ENCODE measurements around the gene LOXL4.

LOXL4 gene

DNA sequence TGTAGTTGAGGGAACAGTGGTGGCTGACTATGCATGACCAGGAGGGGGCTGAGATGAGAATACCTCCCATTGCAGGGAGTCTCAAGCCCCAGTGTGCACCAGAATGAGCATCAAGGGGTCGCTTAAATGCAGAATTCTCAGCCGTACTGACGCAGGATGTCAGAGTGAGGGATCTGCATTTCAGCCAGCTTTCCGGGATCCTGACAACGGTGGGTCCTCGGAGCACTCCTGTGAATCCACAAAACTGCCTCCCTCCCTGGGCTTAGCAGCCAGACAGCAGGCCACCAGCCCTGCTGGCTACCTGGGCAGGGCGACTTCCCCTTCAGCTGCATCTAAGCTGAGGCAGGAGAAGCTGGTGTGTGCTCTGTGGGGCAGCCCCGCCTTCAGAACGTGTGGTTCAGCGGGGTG is 21.8 kb upstream of the LOXL4 start:
- no peak for DNase-seq (ENCODE audit: low spot score in 2 of 2)

DNA sequence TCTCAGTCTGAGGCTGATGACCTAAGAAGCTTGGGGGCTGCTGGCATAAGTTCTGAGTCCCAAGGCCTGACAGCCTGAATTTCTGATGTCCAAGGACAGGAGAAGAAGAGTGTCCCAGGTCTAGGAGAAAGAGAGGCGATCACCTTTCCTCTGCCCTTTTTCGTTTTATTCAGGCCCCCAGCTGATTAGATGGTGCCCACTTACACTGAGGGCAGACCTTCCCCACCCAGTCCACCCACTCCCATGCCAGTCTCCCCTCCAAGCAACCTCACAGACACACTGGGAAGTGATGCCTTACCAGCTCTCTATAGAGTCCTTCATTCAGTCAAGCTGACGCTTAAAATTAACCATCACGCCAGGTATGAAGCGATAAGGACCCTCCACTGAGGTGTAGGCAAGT is 19.3 kb upstream of the LOXL4 start:
- Mint-ChIP-seq H3K36me3 (ENCODE audit: insufficient read depth) (no peaks in the 10 kb centered on the region), H3K4me3 (no peak overlapping the region), H3K27me3 (peaks cover 38% of the 10 kb centered on the region), H3K27ac (ENCODE audit: low read depth) (no peak overlapping the region), H3K4me1 (no peaks in the 10 kb centered on the region), H3K9me3 (no peaks in the 10 kb centered on the region)
- ATAC-seq (replicated peaks; ENCODE audit: extremely low read depth, poor library complexity, severe bottlenecking) (no peak), DNase-seq (ENCODE audit: low spot score in 2 of 2) (no peak)

More for the DNA sequence above, 21.8 kb upstream of the LOXL4 start:
- no peaks in the 10 kb centered on the region for H3K9me3 Mint-ChIP-seq
- H3K27ac Mint-ChIP-seq (ENCODE audit: low read depth) = no peak overlapping the region
- no peaks in the 10 kb centered on the region for H3K36me3 Mint-ChIP-seq (ENCODE audit: insufficient read depth)
- H3K4me3 Mint-ChIP-seq = no peak overlapping the region
- ATAC-seq (replicated peaks; ENCODE audit: extremely low read depth, poor library complexity, severe bottlenecking) = no peak
- no peaks in the 10 kb centered on the region for H3K4me1 Mint-ChIP-seq
- peaks cover 19% of the 10 kb centered on the region for H3K27me3 Mint-ChIP-seq

DNA sequence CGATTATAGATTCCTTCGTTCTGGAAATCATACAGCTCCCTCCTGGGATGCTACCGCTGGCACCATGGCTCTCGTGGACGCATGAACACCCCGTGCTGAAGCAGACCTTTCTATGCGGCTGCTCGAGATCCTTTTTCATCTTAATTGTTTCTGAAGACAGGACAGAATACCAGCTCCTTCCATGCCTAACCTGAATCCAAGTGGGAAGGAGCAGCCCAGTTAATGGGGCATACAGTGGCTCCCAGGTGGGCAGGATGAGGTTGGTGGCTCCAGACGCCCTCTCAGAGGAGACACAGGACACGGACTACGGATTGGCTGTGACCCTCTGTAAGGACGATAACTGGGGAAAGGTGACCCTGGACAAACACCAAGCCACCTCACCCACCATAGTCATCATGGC is 18.4 kb upstream of the LOXL4 start:
- no peak for ATAC-seq (replicated peaks; ENCODE audit: extremely low read depth, poor library complexity, severe bottlenecking)
- no peak overlapping the region for H3K27ac Mint-ChIP-seq (ENCODE audit: low read depth)

DNA sequence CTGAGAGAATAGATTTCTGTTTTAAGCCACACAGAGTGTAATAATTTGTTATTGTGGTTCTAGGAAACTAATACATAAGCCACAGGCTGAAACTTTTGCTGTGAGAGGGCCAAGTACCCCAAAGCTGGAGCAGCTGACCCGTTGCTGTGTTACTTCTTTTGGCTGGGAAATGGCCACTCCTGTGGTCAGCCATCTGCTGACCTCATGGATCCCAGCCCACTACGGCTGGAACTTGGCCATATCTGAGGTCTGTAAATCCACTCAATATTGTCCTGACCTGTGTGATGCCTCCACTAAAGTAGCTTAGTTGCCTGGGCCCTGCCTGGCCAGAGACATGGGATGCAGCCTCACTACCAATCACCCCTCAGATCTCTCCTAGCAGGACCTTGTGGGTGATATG is 17.4 kb upstream of the LOXL4 start:
- ATAC-seq (replicated peaks; ENCODE audit: extremely low read depth, poor library complexity, severe bottlenecking) (no peak), DNase-seq (ENCODE audit: low spot score in 2 of 2) (no peak)
- no peak overlapping the region for H3K27ac Mint-ChIP-seq (ENCODE audit: low read depth)
- no peaks in the 10 kb centered on the region for H3K4me1 Mint-ChIP-seq
- peaks cover 57% of the 10 kb centered on the region for H3K27me3 Mint-ChIP-seq
- H3K4me3 Mint-ChIP-seq = no peak overlapping the region
- H3K36me3 Mint-ChIP-seq (ENCODE audit: insufficient read depth) = no peaks in the 10 kb centered on the region
- no peaks in the 10 kb centered on the region for H3K9me3 Mint-ChIP-seq

More for the DNA sequence above, 18.4 kb upstream of the LOXL4 start:
- H3K27me3 Mint-ChIP-seq = peaks cover 47% of the 10 kb centered on the region
- no peaks in the 10 kb centered on the region for H3K9me3 Mint-ChIP-seq
- no peak for DNase-seq (ENCODE audit: low spot score in 2 of 2)
- no peaks in the 10 kb centered on the region for H3K36me3 Mint-ChIP-seq (ENCODE audit: insufficient read depth)
- H3K4me3 Mint-ChIP-seq = no peak overlapping the region
- H3K4me1 Mint-ChIP-seq = no peaks in the 10 kb centered on the region

DNA sequence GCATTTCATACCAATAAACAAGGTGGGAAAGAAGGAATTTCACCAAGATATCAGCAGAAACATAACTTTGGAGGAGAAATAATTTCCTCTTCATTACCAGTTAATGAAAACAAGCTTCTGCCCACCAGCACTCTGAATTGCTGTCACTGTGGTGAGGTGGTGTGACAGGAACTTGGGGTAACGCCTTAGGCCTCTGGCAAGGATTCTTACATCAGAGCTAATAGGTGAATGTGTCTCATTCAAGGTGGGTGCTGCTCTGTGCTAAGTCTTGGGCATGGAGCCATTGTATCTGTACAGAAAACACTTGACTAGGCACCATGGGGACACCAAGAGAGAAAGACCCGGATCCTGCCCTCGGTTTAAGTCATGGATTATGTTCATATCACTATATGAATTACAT is 8.3 kb upstream of the LOXL4 start:
- ATAC-seq (replicated peaks; ENCODE audit: extremely low read depth, poor library complexity, severe bottlenecking) = peak; percentile 89
- Mint-ChIP-seq H3K27ac (ENCODE audit: low read depth) (peak overlapping the region; percentile 73), H3K9me3 (no peaks in the 10 kb centered on the region), H3K4me1 (peaks cover 11% of the 10 kb centered on the region), H3K27me3 (peaks cover 33% of the 10 kb centered on the region), H3K36me3 (ENCODE audit: insufficient read depth) (no peaks in the 10 kb centered on the region), H3K4me3 (no peak overlapping the region)
- no peak for DNase-seq (ENCODE audit: low spot score in 2 of 2)

DNA sequence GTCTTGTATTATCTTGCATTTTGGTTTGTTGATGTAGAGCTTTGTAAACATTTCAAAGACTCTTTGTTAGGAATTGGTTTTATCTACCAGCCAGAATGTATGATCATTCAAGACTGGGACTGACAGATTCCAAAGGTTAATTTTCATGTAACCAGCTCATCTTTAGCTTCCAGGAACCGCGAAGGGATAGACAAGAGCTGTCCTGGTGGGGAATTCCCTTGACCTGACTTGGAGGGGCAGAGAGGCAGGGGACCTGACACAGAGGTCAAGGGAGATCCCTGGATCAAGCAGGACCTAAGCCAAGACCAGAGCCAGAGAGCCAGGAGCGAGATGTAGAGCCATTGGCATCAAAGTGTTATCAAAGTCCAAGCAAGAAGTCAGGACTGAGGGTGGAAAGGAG is 6.6 kb upstream of the LOXL4 start:
- Mint-ChIP-seq H3K27ac (ENCODE audit: low read depth) (no peak overlapping the region), H3K4me1 (peaks cover 11% of the 10 kb centered on the region), H3K27me3 (peaks cover 30% of the 10 kb centered on the region), H3K36me3 (ENCODE audit: insufficient read depth) (no peaks in the 10 kb centered on the region), H3K4me3 (no peak overlapping the region), H3K9me3 (no peaks in the 10 kb centered on the region)
- DNase-seq (ENCODE audit: low spot score in 2 of 2) (no peak), ATAC-seq (replicated peaks; ENCODE audit: extremely low read depth, poor library complexity, severe bottlenecking) (no peak)

DNA sequence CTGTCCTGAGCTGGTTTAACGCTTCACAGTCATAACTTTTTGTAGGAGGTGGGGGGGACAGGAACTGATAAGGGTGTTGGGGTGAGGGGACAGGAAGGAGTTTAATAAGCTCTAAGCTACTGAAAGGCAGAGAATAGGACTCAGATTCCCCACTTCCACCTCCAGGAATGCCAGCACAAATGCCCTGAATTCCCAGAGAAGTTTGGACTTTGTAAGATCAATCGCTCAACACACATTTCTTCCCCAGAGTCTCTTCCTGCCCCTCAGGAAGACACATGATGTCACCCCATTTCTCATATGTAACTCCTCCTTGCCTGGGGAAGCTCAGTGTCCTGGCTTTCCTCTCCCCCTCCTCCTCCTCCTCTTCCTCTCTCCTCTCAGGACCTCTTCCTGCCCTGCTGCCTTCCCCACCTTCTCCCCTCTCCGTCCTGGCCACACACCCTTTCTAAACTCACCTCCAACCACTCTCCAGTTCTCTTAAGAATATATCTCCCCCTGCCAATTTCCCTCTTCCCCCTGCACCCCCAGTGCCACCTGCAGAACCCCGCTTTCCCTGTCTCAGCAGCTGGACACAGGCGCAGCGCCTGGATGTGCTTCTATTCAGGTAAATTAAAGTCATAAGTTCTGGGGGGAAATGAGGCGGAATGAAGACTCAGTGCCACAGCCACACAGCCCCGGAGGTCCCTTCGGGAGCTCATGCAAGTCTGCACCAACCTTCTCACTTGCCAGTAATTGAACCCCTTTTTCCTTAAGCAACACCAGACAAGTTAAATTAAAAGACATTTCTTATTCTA is 5.3 kb upstream of the LOXL4 start:
- Mint-ChIP-seq H3K36me3 (ENCODE audit: insufficient read depth) (peaks cover 1% of the 10 kb centered on the region), H3K9me3 (no peaks in the 10 kb centered on the region), H3K27me3 (peaks cover 35% of the 10 kb centered on the region), H3K4me3 (no peak overlapping the region), H3K4me1 (peaks cover 15% of the 10 kb centered on the region), H3K27ac (ENCODE audit: low read depth) (no peak overlapping the region)
- no peak for ATAC-seq (replicated peaks; ENCODE audit: extremely low read depth, poor library complexity, severe bottlenecking)
- DNase-seq (ENCODE audit: low spot score in 2 of 2) = no peak

DNA sequence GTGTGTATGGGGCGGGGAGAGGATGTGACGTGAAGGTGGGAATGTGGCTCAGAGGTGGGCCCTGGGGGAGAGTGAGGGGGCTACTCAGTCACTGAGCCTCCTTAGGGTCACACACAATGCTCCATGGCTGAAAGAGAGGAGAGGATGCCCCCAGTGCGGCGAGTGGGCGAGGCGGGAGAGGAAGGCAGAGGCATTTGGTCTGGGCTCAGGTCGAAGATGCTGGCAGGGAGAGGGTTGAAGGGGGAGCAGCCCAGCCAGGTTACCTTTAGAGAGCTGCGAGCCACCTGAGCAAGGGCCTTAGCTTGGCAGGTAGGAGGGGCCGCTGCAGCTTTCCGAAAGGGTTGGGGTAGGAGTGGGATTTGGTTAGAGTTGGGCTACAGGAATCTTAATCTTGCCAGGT is 4.7 kb upstream of the LOXL4 start:
- ATAC-seq (replicated peaks; ENCODE audit: extremely low read depth, poor library complexity, severe bottlenecking) = no peak

DNA sequence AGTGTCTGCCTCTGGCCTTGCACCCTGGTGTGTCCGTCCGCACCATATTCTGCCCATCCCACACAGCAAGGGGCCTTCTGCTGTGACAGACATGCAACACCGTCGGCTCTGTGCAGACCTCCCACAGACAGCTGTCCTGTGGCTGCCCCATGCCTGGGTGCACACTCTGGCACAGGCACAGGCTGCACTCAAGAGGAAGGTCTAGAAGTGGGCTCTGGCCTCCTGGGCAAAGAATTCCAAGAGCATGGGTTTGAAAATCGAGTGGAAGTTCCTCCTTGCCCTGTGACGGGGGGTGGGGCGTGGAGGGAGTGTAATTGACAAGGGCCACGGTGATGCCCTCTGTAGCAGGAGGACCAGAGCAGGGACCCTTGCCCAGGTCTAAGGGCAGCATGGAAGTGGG is 4.3 kb upstream of the LOXL4 start:
- no peak for ATAC-seq (replicated peaks; ENCODE audit: extremely low read depth, poor library complexity, severe bottlenecking)
- DNase-seq (ENCODE audit: low spot score in 2 of 2) = no peak
- no peak overlapping the region for H3K4me3 Mint-ChIP-seq
- peaks cover 1% of the 10 kb centered on the region for H3K36me3 Mint-ChIP-seq (ENCODE audit: insufficient read depth)
- no peak overlapping the region for H3K27ac Mint-ChIP-seq (ENCODE audit: low read depth)
- peaks cover 37% of the 10 kb centered on the region for H3K27me3 Mint-ChIP-seq
- peaks cover 15% of the 10 kb centered on the region for H3K4me1 Mint-ChIP-seq
- H3K9me3 Mint-ChIP-seq = no peaks in the 10 kb centered on the region

More for the DNA sequence above, 4.7 kb upstream of the LOXL4 start:
- Mint-ChIP-seq H3K27ac (ENCODE audit: low read depth) (no peak overlapping the region), H3K4me3 (no peak overlapping the region), H3K4me1 (peaks cover 15% of the 10 kb centered on the region), H3K27me3 (peaks cover 35% of the 10 kb centered on the region), H3K36me3 (ENCODE audit: insufficient read depth) (peaks cover 1% of the 10 kb centered on the region), H3K9me3 (no peaks in the 10 kb centered on the region)
- no peak for DNase-seq (ENCODE audit: low spot score in 2 of 2)

DNA sequence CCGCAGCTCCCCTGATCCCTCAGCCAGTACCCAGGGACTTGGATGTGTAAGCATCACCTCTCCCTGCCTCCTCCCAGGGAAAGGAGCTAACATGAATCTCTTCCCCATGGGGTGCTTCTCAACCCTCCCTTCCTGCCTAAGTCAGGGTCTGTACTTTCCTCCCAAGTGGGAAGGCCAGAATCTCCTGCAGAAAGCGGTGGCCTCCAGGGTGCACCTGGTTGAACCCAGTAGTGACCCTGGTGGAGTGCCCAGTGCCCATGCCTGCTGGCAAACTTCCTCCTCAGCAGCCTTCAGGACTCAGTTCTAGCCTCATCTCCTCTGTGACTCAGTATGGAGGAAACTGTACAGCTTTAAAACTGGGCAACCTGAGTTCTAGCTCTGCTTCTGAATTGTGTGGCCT is 2.8 kb upstream of the LOXL4 start:
- Mint-ChIP-seq H3K4me1 (peaks cover 12% of the 10 kb centered on the region), H3K9me3 (no peaks in the 10 kb centered on the region), H3K36me3 (ENCODE audit: insufficient read depth) (peaks cover 4% of the 10 kb centered on the region), H3K27me3 (peaks cover 48% of the 10 kb centered on the region), H3K4me3 (no peak overlapping the region), H3K27ac (ENCODE audit: low read depth) (no peak overlapping the region)
- DNase-seq (ENCODE audit: low spot score in 2 of 2) = no peak
- no peak for ATAC-seq (replicated peaks; ENCODE audit: extremely low read depth, poor library complexity, severe bottlenecking)

DNA sequence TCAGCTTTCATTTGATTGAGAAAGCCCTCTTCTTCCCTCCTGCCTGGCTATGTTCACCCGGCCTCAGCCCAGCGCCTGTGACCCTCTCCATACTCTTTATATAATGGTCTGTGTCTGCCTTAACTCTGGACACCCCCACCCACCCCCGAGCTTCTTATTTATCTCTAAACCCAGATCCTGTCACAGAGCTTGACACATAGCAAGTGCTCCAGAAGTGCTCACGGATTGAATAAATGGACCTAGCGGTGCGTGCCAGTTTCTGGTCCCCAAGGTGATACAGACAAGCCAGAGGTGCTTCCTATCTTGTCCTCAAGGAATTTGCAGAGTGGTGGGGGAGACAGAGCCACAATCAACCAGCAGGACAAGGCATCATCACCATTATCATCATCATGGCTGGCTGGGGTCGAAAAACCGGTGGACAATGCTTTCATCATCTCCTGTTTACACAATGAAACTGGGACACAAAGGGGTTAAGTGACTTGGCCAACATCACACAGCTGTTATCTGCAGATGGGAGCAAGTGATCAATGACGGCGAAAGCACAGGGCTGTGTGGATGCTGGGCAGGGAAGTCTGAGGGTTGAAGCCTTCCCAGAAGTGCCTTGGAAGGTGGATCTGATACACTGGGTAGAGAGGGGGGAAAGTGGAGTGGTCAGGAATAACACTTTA is 2.2 kb upstream of the LOXL4 start:
- ATAC-seq (replicated peaks; ENCODE audit: extremely low read depth, poor library complexity, severe bottlenecking) (no peak), DNase-seq (ENCODE audit: low spot score in 2 of 2) (no peak)
- H3K4me1 Mint-ChIP-seq = peaks cover 10% of the 10 kb centered on the region
- H3K27ac Mint-ChIP-seq (ENCODE audit: low read depth) = no peak overlapping the region
- peaks cover 48% of the 10 kb centered on the region for H3K27me3 Mint-ChIP-seq
- peak overlapping the region; percentile 17 for H3K4me3 Mint-ChIP-seq
- no peaks in the 10 kb centered on the region for H3K9me3 Mint-ChIP-seq
- peaks cover 4% of the 10 kb centered on the region for H3K36me3 Mint-ChIP-seq (ENCODE audit: insufficient read depth)

DNA sequence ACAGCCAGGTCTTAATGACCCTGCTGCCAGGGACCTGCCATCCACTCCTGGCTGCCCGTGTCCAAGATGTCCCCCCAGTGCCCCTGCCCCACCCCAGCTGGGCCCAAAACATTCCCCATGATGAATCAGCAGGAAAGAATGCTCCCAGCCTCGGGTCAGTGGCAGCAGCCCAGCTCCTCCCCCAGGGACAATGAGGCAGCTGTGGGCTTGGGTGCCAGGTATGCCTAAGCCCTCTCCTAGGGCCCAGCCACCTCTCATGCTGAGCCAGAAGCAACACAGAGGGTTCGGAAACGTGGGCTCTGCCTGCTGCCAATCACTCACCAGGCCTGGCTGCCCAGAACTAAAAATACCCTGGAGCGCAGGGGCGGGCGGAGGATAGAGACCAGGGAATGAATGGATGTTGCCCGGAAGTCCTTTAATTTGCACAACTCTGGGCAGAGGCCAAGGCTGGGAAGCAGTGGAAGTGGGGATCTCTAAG is 1.5 kb upstream of the LOXL4 start:
- peaks cover 45% of the 10 kb centered on the region for H3K27me3 Mint-ChIP-seq
- DNase-seq (ENCODE audit: low spot score in 2 of 2) = no peak
- no peaks in the 10 kb centered on the region for H3K9me3 Mint-ChIP-seq
- H3K4me3 Mint-ChIP-seq = peak overlapping the region; percentile 71
- peaks cover 4% of the 10 kb centered on the region for H3K36me3 Mint-ChIP-seq (ENCODE audit: insufficient read depth)
- no peak for ATAC-seq (replicated peaks; ENCODE audit: extremely low read depth, poor library complexity, severe bottlenecking)
- peak overlapping the region; percentile 23 for H3K27ac Mint-ChIP-seq (ENCODE audit: low read depth)
- peaks cover 10% of the 10 kb centered on the region for H3K4me1 Mint-ChIP-seq

Data from central memory CD8-positive, alpha-beta T cell (primary cell).